Activated T-cell treated with anti-CD3 and anti-CD28 coated beads for 48 hours (primary cell): Measurements from ENCODE around the gene FICD.
A peak's percentile ranks its signal among the peaks of the same experiment; 100 is the strongest.
"Not testable (repeated sequence)": the region's sequence is repeated elsewhere in the genome, so short reads cannot be mapped to it uniquely, and the experiment has no call there.

Experiments used
- DNase-seq: peaks from one replicate; pipeline ENCODE4 v3.0.0-alpha.2; 2020; ENCODE audit warnings: low read depth

FICD gene

DNA sequence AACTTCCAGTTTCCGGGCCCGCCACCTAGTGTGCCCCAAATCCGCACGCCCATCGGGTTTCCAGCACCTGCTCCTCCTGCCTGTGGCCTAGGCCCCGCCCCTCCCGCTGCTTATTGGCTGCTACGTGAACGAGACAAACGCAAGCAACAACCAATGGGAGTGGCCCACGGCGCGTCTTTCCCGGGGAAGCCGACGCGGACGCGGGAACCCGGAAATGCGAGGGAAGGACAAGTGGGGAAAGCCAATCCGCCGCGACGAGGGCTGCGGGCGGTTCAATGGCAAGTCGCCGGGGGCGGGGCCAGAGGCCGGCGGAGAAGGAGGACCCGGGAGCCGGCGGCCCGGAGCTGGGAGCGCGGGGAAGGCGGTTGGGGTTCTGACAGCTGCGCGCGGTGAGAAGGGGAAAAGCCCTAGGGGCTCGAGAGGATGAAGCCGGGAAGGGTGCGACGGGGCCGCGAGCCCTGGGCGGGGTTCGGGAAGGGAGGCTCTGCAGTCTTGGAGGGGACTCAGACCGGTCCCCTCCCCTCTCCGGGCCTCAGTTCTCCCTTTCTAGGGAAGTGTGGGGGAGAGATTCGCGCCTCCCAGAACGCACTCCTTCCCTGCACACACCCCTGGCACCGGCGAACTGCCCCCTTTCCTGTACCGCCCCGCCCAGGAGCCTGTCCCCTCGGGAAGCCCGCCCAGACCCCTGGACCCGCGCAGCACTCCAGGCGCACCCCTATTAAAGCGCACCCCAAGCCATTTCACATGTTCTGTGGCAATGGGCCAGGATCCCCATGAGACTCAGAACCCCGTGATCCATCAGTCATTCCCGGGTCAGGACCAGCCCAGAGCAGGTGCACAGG, at the start of gene FICD:
FICD (plus strand) TSS at position 305 of the 842 bp plus-strand sequence. CDS start 1,696 bp downstream, outside the sequence.
- DNase-seq = peak; percentile 99

DNA sequence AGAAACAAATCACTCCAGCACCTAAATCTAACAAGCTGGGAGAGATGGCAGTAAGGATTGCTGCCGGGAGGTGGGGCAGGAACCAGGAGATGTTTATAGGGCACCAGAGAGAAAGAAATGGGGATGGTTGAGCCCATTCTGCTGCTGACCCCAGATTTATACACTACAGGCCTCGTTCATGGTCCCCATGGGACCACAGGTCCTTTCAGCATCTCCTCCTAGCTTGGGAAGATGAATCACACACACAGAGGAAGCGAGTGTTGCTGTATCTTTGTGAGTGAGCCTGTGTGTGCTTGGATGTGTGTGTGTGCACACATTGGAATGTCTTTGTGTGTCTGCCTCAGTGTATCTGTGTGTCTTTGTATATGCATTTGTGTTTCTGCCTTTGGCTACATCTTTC, 49.7 kb upstream of the FICD start:
- DNase-seq = no peak

- no peak for DNase-seq
Observed at GRCh38 chr12:108468196-108468968, 46.7 kb upstream of the FICD start.

- DNase-seq = no peak
Observed at GRCh38 chr12:108473400-108474055, 41.5 kb upstream of the FICD start.

DNA sequence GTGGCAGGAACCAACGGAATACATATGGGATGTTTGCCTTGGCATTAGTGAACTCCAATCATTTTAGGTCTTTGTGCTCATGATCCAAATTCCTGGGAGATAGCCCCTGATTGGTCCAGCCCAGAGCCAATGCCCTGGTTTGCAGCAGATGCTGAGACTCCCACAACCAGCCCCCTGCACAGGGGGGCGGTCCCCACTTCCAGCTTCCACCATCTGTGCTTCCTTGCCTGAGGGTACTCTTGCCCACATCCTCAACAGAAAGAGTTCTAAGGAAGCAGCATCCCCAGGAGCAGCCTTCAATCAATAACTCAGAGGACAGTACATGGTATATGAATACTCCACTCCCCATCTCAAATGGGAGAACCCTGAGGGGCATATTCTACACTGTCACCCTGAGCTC, 39.7 kb upstream of the FICD start:
- no peak for DNase-seq

DNA sequence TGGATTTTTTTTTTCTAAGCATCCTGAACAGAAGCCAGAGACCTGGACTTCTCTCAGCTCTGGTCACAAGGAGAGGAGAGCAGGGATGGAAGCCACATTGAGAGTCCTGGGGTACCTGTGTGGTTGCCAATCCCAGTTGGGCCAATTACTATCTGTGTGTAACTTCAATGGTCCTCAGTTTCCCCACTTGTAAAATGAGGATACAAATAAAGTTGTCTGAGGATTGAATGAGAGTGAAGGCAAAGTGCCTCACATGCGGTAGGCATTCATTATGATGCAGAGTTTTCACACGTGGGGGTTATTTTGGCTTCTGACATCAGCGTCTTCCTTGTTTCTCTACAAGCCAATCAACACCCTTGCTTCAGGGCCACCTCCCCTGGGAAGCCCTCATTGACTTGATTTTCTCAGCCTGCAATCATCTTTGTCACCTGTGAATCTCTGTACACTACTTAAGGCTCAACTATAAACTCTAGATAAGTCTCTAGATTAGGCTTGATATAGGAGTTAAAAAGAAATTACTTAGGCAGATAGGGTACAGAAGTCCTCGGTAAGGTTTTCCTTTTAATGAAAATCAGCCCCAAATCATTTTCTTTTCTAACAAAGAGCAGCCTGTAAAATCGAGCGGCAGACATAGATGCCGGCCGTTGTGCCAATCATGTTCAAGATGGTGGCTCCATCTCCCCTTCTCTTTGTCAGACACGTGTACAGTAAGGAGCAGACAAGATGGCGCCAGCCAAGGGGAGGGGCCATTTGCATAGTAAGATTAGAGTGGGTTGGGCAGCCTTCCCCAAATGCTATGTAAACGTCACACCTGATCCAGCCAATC, 37.8 kb upstream of the FICD start:
- DNase-seq = no peak

GRCh38 chr12:108477881-108478259, 37.2 kb upstream of the FICD start:
- no peak for DNase-seq

DNA sequence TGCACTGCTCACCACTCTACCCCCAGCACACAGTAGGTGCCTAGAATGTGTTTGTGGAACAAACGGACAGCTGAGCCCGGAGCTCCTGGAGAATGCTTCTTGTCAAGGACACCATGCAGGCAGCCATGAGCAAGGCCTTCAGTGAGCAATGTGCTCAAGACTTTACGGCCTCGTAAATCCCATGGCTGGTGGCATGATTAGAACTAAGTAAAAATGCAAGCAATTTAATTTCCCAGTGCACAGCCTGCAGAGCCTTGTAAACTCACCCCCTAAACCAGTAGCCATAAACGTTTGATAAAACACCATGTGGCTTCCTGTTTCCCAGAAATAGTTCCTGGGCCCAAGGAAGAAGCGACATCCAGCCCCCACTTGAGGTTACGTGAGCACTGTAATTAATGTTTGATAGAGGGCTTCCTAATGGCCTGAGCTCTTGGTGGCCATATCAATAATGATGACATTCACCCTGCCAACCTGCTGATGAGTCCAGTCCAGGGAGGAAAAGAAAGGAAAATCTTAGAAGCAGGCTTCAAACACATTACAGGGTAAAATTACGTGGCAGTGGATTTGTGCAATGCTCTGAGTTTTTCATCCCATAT, 36.4 kb upstream of the FICD start:
- DNase-seq = no peak

GRCh38 chr12:108479364-108480070, 35.6 kb upstream of the FICD start:
- no peak for DNase-seq

DNA sequence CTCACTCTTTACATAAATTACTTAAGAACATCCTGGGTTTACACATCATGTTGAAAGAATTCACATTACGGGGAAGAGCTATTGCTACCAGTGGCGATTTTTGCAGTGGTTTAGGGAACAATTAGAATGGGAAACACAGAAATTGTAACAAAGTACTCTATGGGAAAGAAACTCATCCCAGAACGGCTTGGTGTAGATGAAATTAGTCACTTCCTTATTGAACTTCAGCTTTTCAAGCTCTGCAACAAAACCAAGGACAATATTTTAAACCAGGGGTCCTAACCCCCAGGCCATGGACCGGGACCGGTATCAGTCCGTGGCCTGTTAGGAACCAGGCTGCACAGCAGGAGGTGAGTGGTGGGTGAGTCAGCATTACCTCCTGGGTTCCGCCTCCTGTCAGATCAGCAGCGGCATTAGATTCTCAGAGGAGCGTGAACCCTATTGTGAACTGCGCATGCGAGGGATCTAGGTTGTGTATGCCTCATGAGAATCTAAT, 32.3 kb upstream of the FICD start:
- DNase-seq = no peak

DNA sequence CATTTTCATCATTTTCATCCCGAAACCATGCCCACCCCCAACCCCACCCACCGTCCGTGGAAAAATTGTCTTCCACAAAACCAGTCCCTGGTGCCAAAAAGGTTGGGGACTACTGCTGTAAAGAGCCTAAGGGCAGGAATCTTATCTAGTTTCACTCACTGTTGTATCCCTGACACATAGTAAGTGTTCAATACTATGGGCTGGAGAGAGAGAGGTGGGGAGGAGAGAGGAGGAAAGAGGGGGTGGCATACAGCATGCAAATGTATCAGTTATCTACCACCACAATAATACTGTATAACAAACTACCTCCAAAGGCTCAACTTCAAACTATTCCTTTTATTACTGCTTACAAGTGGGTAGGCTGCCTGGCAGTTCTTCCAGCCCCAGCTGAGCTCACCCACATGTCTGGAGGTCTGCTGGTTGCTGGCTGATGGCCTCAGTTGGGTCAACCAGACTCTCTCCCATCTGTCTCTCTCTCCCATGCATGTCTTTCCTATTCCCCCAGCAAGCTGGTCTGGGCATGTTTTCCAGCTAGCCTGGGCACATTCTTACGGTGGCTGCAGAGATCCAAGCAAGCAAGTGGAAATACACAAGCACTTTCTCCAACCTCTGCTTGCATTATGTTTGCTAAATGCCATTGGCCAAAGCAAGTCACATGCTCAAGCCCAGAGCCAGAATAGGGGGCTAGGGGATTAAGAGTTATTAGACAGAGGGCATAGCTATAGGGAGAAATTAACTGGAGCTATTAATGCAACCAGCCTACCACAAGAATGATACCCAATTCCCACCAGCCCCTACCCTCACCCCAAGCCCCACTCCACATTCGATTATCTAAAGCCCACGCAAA, 31.6 kb upstream of the FICD start:
- no peak for DNase-seq

GRCh38 chr12:108484431-108484830, 30.6 kb upstream of the FICD start:
- DNase-seq = no peak

GRCh38 chr12:108484845-108485244, 30.2 kb upstream of the FICD start:
- no peak for DNase-seq

GRCh38 chr12:108485371-108485770, 29.7 kb upstream of the FICD start:
- not testable (repeated sequence) for DNase-seq

GRCh38 chr12:108487029-108487428, 28.0 kb upstream of the FICD start:
- not testable (repeated sequence) for DNase-seq

GRCh38 chr12:108491256-108491655, 23.8 kb upstream of the FICD start:
- DNase-seq = no peak

GRCh38 chr12:108495054-108495453, 20.0 kb upstream of the FICD start:
- DNase-seq = peak; percentile 29

DNA sequence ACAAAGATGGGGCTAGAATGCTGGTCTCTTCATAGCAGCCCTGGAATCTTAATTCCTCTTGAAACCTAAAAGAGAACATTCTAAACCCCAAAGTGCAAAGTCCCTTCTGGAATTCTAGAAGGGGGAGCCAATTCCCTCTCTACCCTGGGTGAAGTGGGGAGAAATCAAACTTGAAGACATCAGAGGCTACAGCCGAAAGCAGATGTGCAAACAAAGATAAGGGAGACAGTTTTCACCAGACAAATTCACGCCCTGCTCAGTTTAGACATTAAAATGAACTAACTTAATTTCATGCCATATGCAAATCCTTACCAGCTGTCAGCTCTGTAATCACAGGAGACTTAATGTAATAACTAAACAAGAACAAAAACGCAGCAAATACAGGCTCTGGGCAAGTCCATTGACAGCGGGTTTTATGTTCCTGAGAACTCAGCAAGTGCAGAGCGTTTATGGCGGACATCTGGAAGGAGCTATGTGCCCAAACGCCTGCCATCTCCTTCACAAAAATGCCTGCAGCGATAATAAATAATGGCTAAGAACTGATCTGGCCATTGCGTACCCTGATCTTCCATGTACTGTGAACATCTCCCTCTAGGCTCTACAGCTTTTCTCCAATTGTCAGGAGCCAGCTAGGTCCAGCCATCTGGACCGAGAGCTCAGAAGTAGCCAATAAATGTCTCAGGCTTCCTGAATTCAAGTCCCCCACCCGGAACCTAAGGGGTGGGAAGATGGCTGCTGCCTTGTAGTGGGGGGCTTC, 19.1 kb upstream of the FICD start:
- no peak for DNase-seq

- DNase-seq = no peak
Observed at GRCh38 chr12:108498136-108498535, 16.9 kb upstream of the FICD start.
